Testis (tissue), 2 donors: Measurements from ENCODE around the gene MAST4.

Source experiments
- CTCF ChIP-seq, 3 experiments: fragments of 450-650 bp in 2 of 3; fragments of 200-600 bp in 1 of 3; sonication (generic) in 1 of 3; IDR thresholded peaks; one replicate each; pipeline ENCODE4 v1.5.1; 2016 to 2019; ENCODE audit warnings: antibody characterized with exemption in 3 of 3, mild to moderate bottlenecking in 2 of 3, moderate library complexity in 1 of 3
- POLR2A ChIP-seq: fragments of 450-650 bp; IDR thresholded peaks from one replicate; pipeline ENCODE4 v1.6.1; 2017; ENCODE audit warnings: antibody characterized with exemption, mild to moderate bottlenecking, moderate library complexity

- TF ChIP-seq POLR2A (no peak), CTCF (IDR thresholded peaks at IDR 0.05) (no peak)
Measured at GRCh38 chr5:67200809-67201562, 604.8 kb downstream of the MAST4 start.
